ENCODE measurements around the gene MELTF. TPM values are rescaled to one million over a fixed set of nuclear protein-coding genes. Genes with fewer than 3 reads are reported as not detected.

Gene MELTF
- total RNA-seq, 1 experiment from 2014 or later: 7.3 TPM

DNA sequence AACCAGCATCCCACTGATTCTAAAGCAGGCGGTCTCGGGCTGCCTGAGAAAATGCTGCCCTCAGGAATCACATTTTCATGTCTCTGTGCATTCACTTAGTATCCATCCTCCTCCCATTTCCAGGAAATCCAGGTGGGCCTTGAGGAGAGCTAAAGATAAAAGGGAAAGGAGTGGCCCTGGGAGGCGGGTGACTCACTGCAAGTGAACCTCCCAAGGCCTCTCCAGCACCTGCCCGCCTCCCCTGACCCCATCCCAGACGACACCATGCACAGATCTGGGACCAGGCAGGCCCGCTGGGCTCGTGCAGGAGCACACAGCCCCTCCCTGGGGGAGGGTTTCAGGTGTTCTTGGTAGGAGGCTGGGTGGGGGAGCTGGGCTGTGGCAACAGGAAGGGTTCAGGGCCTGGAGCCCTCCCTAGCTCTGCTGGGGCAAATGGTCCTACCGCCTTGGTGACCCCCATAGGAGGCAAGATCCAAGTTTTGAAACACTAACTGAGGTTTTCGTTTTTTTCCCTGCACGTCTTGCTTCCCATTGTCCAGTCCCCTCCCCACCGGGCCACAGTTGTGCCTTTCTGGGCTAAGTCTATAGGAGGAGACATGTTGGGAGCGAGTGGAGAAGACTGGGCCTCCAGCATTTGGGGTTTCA, 22.2 kb downstream of the MELTF start (continued):
- TF ChIP-seq NFYB (CRISPR knock-in tag; conservative IDR thresholded peaks at IDR 0.05; ENCODE audit: low read depth) (no peak), MYBL2 (CRISPR knock-in tag; IDR thresholded peaks at IDR 0.05) (no peak), CREM (CRISPR knock-in tag; IDR thresholded peaks at IDR 0.05) (no peak), ETV6 (CRISPR knock-in tag; IDR thresholded peaks at IDR 0.05) (no peak), FOXP1 (CRISPR knock-in tag; IDR thresholded peaks at IDR 0.05; ENCODE audit: borderline replicate concordance) (no peak)
- TF ChIP-seq, protein P1, sequence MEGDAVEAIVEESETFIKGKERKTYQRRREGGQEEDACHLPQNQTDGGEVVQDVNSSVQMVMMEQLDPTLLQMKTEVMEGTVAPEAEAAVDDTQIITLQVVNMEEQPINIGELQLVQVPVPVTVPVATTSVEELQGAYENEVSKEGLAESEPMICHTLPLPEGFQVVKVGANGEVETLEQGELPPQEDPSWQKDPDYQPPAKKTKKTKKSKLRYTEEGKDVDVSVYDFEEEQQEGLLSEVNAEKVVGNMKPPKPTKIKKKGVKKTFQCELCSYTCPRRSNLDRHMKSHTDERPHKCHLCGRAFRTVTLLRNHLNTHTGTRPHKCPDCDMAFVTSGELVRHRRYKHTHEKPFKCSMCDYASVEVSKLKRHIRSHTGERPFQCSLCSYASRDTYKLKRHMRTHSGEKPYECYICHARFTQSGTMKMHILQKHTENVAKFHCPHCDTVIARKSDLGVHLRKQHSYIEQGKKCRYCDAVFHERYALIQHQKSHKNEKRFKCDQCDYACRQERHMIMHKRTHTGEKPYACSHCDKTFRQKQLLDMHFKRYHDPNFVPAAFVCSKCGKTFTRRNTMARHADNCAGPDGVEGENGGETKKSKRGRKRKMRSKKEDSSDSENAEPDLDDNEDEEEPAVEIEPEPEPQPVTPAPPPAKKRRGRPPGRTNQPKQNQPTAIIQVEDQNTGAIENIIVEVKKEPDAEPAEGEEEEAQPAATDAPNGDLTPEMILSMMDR (IDR thresholded peaks at IDR 0.05): no peak
- TF ChIP-seq, protein P2, sequence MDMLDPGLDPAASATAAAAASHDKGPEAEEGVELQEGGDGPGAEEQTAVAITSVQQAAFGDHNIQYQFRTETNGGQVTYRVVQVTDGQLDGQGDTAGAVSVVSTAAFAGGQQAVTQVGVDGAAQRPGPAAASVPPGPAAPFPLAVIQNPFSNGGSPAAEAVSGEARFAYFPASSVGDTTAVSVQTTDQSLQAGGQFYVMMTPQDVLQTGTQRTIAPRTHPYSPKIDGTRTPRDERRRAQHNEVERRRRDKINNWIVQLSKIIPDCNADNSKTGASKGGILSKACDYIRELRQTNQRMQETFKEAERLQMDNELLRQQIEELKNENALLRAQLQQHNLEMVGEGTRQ (CRISPR knock-in tag; IDR thresholded peaks at IDR 0.05): no peak
- TF ChIP-seq, protein P3, sequence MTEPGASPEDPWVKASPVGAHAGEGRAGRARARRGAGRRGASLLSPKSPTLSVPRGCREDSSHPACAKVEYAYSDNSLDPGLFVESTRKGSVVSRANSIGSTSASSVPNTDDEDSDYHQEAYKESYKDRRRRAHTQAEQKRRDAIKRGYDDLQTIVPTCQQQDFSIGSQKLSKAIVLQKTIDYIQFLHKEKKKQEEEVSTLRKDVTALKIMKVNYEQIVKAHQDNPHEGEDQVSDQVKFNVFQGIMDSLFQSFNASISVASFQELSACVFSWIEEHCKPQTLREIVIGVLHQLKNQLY (CRISPR knock-in tag; IDR thresholded peaks at IDR 0.05): no peak
- TF ChIP-seq, protein P4, sequence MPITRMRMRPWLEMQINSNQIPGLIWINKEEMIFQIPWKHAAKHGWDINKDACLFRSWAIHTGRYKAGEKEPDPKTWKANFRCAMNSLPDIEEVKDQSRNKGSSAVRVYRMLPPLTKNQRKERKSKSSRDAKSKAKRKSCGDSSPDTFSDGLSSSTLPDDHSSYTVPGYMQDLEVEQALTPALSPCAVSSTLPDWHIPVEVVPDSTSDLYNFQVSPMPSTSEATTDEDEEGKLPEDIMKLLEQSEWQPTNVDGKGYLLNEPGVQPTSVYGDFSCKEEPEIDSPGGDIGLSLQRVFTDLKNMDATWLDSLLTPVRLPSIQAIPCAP (CRISPR knock-in tag; IDR thresholded peaks at IDR 0.05): no peak

DNA sequence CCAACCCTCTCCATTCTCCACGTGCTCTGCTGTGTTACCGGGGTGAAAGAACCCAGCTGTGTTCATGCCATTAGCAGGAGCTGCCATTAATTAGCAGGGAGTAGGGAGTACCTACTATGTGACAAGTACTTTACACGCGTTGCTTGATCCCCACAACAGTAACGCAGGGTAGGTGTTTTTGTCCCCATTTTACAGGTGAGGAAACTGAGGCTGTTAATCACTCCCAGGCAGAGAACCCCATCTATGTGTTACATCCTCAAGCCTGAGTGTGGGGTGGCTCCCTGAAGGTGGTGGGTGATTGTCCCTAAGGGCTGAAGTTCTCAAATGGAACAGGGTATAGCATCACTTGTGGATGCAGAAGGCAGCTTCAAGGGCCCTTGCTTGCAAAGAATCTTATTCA, 22.8 kb downstream of the MELTF start:
- ATAC-seq: no peak
- CTCF ChIA-PET: interaction anchor here (1.3 kb wide), 1 partner anchor 23 kb away, joined by 5 read pairs; the partner anchor contains the start of gene MELTF
- no peak for TF ChIP-seq ESRRA (CRISPR knock-in tag; IDR thresholded peaks at IDR 0.05; ENCODE audit: borderline replicate concordance)
- TF ChIP-seq, protein P5, sequence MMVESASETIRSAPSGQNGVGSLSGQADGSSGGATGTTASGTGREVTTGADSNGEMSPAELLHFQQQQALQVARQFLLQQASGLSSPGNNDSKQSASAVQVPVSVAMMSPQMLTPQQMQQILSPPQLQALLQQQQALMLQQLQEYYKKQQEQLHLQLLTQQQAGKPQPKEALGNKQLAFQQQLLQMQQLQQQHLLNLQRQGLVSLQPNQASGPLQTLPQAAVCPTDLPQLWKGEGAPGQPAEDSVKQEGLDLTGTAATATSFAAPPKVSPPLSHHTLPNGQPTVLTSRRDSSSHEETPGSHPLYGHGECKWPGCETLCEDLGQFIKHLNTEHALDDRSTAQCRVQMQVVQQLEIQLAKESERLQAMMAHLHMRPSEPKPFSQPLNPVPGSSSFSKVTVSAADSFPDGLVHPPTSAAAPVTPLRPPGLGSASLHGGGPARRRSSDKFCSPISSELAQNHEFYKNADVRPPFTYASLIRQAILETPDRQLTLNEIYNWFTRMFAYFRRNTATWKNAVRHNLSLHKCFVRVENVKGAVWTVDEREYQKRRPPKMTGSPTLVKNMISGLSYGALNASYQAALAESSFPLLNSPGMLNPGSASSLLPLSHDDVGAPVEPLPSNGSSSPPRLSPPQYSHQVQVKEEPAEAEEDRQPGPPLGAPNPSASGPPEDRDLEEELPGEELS (CRISPR knock-in tag; IDR thresholded peaks at IDR 0.05): no peak
- TF ChIP-seq PRRX2 (CRISPR knock-in tag; IDR thresholded peaks at IDR 0.05): no peak
- TF ChIP-seq, protein P6, sequence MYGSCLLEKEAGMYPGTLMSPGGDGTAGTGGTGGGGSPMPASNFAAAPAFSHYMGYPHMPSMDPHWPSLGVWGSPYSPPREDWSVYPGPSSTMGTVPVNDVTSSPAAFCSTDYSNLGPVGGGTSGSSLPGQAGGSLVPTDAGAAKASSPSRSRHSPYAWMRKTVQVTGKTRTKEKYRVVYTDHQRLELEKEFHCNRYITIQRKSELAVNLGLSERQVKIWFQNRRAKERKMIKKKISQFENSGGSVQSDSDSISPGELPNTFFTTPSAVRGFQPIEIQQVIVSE (CRISPR knock-in tag; IDR thresholded peaks at IDR 0.05; ENCODE audit: borderline replicate concordance): no peak
- TF ChIP-seq NFATC4 (CRISPR knock-in tag; IDR thresholded peaks at IDR 0.05): no peak
- no peak for TF ChIP-seq FOXP1 (CRISPR knock-in tag; IDR thresholded peaks at IDR 0.05; ENCODE audit: borderline replicate concordance)
- TF ChIP-seq SMAD3 (CRISPR knock-in tag; IDR thresholded peaks at IDR 0.05; ENCODE audit: borderline replicate concordance): no peak
- TF ChIP-seq, protein P7, sequence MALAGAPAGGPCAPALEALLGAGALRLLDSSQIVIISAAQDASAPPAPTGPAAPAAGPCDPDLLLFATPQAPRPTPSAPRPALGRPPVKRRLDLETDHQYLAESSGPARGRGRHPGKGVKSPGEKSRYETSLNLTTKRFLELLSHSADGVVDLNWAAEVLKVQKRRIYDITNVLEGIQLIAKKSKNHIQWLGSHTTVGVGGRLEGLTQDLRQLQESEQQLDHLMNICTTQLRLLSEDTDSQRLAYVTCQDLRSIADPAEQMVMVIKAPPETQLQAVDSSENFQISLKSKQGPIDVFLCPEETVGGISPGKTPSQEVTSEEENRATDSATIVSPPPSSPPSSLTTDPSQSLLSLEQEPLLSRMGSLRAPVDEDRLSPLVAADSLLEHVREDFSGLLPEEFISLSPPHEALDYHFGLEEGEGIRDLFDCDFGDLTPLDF (CRISPR knock-in tag; IDR thresholded peaks at IDR 0.05): no peak
- TF ChIP-seq KAT7 (CRISPR knock-in tag; IDR thresholded peaks at IDR 0.05; ENCODE audit: borderline replicate concordance): no peak
- TF ChIP-seq IRF2 (CRISPR knock-in tag; IDR thresholded peaks at IDR 0.05; ENCODE audit: borderline replicate concordance, low read depth): no peak
- TF ChIP-seq TCF7 (CRISPR knock-in tag; IDR thresholded peaks at IDR 0.05; ENCODE audit: low read depth): no peak
- TF ChIP-seq, protein P8, sequence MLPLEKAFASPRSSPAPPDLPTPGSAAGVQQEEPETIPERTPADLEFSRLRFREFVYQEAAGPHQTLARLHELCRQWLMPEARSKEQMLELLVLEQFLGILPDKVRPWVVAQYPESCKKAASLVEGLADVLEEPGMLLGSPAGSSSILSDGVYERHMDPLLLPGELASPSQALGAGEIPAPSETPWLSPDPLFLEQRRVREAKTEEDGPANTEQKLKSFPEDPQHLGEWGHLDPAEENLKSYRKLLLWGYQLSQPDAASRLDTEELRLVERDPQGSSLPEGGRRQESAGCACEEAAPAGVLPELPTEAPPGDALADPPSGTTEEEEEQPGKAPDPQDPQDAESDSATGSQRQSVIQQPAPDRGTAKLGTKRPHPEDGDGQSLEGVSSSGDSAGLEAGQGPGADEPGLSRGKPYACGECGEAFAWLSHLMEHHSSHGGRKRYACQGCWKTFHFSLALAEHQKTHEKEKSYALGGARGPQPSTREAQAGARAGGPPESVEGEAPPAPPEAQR (CRISPR knock-in tag; IDR thresholded peaks at IDR 0.05): no peak
- TF ChIP-seq, protein P1 (IDR thresholded peaks at IDR 0.05): no peak
- TF ChIP-seq JAZF1 (CRISPR knock-in tag; IDR thresholded peaks at IDR 0.05): no peak
- TF ChIP-seq NR3C1 (CRISPR knock-in tag; conservative IDR thresholded peaks at IDR 0.05; ENCODE audit: low read depth): no peak

More for the DNA sequence above, 22.8 kb downstream of the MELTF start:
- Mint-ChIP-seq H3K27me3 (ENCODE audit: low read depth) (peaks cover 21% of the 10 kb centered on the region), H3K9me3 (no peaks in the 10 kb centered on the region), H3K4me1 (peaks cover 9% of the 10 kb centered on the region), H3K36me3 (no peaks in the 10 kb centered on the region), H3K27ac (no peak overlapping the region), H3K4me3 (no peak overlapping the region)
- POLR2A ChIA-PET: no interaction called here
- DNase-seq (ENCODE audit: low spot score): no peak
